ENCODE data around the gene AFAP1L2.

The AFAP1L2 gene

GRCh38 chr10:114285961-114286441, 118.3 kb downstream of the AFAP1L2 start:
- DNase-seq, result no peak

DNA sequence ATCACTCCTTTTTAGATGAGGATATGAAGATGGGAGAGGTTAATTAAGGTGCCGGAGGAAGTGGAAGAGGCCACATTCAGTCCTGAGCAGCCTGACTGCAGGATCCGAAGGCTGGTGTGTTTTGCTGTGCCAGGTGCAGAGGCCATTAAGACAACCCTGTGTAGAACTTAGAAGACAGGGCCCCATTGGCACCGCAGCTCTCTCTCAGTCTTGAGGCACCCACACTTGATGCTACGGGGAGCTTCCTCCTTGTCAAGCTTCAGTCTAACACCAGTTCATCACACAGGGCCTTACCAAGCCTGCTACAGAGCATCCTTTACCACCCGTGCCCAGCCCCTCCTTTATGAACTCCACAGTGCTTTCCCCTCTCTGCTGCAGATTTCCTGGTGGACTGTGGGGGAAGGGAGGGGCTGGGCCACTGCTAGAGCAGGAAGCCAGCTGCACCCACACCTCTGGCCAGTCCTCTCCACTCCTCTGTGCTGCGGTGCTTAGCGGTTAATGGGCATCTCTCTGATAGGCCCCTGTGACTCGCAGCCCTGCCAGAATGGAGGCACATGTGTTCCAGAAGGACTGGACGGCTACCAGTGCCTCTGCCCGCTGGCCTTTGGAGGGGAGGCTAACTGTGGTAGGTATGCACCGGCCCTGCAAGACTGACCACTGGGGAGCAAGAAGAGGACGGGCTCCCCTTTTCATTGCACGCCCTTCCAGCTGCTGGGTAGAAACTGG, 119.8 kb downstream of the AFAP1L2 start:
- DNase-seq, result no peak

- DNase-seq, result peak in 1 of 2 experiments; percentile 29
Measured at GRCh38 chr10:114283535-114284234, 120.6 kb downstream of the AFAP1L2 start.

GRCh38 chr10:114283091-114283490, 121.2 kb downstream of the AFAP1L2 start:
- DNase-seq, result no peak

DNA sequence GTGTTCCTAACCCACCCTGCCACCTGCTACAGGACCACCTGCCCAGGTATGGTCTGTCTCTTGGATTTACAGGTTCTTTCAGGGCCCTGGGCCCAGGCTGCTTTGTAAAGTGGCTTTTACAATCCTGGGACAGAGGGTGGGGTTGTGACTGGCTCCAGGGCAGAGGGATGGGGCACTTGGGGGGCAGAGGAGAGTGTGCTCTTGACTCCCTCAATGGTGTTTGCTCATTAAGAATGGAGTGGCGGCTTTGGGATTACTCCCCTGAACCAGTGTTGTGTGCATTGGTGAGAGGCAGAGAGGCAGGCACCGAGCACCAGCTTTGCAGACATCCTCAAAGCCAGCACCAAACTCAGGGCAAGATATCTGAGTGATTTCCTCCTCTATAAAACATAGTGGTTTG, 121.8 kb downstream of the AFAP1L2 start:
- DNase-seq, result no peak

- DNase-seq, result no peak
Measured at GRCh38 chr10:114281461-114281860, 122.8 kb downstream of the AFAP1L2 start.

- DNase-seq, result no peak
Measured at GRCh38 chr10:114281006-114281405, 123.3 kb downstream of the AFAP1L2 start.

DNA sequence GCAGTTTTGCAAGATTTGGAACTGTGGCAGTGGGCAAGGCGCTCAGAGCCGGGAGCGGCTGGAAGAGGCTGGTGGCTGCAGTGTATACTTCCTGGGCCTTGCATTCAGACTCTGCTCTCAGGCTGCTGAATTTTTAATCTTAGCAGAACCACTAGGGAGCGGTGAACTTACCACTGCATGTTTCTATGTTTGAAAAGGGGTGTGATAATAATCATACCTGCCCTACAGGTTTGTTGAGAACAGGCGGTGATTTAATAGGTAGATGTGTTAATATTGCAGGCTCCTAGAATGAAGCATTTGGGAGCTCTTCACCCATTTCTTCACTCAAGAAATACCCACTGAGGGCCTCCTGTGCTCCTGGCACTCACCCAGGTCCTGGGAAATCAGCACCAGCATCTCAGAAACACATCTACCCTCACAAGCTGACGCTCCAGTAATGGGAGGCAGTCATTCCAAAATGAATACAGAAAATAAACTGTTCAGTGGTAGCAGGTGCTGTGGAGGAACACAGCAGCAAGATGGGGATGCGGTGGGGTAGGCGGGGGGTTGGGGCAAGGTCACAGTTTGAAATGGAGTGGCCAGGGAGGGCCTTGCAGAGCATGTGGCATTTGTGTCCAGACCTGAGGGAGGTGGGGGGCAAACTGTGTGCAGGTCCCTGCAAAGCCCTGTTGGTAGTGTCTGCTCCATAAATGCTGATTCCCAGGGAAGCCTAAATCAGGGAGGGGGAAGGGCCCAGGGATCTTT, 124.2 kb downstream of the AFAP1L2 start:
- DNase-seq, result no peak

DNA sequence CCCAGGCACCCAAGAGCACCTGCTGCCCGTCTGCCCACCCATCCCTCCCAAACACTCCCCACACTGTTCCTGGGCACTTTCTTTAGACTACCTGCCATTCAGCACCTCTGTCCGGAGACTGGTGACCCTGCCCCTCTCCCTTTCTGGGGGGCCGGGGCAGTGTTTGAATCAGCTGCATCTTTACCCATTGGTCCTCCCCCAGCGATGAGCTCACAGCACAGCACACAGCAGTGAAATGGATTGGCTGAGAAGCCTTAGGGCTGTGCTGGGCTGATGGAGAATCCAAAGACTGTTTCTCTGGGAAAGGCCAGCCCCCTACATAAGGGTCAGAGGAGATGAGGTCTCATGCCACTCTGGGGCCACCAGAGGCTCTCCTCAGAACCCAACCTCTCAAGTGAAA, 125.0 kb downstream of the AFAP1L2 start:
- no peak for DNase-seq

- DNase-seq, result no peak
Measured at GRCh38 chr10:114278884-114279191, 125.5 kb downstream of the AFAP1L2 start.

DNA sequence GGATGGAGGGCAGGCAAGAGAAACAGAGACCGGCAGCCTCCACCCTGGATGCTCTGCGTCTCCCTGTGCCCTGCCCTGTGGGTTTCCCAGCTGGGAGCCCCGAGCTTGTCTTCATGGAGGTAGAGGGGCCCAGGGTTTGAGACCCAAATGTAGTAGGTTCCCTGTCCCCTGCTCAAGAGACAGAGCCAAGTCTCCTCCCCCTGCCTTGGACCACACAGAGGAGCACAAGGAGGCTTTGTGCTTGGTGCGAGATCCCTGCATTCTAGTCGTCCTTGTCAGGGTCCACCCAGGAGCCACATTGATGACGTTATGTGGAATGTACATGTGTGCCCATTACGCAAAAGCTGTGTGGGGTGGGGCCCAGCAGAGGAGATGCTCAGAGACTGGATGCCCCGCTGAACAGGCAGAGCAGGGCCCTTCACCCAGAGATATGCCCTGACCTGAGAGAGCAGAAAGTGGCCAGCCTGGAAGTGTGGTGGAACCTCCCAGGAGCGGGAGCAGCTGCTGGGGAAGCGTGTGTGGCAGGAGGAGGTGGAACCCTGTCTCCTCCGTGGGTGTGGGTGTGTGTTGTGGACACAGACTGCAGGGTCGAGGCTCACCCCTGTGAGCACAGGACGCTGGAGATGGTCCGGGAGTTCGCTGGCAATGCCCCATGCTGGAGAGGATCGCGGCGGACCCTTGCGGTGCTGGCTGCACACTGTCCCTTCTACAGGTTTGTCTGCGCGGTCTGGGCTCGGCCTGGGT, 126.0 kb downstream of the AFAP1L2 start:
- DNase-seq, result no peak

- DNase-seq, result no peak
Measured at GRCh38 chr10:114276671-114277070, 127.6 kb downstream of the AFAP1L2 start.

DNA sequence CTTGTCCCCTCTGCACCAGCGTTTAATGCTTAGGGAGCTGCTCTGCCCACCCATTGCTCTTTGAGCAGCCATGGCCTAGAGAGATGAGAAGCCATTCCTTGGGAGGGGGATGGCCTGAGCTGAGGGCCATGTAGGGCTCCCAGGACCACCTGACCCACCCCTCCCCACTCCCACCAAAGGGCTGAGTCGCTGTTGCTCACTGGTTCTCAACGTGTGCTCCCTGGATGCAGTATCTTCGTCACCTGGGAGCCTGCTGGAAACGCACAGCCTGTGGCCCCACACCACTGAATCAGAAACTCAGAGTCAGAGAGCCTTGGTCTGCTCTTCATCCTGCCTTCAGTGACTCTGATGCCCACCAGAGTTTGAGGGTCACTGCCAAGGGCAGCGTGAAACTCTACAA, 128.2 kb downstream of the AFAP1L2 start:
- no peak for DNase-seq

- no peak for DNase-seq
Measured at GRCh38 chr10:114274616-114275453, 129.5 kb downstream of the AFAP1L2 start.

- DNase-seq, result no peak
Measured at GRCh38 chr10:114273910-114274309, 130.4 kb downstream of the AFAP1L2 start.

DNA sequence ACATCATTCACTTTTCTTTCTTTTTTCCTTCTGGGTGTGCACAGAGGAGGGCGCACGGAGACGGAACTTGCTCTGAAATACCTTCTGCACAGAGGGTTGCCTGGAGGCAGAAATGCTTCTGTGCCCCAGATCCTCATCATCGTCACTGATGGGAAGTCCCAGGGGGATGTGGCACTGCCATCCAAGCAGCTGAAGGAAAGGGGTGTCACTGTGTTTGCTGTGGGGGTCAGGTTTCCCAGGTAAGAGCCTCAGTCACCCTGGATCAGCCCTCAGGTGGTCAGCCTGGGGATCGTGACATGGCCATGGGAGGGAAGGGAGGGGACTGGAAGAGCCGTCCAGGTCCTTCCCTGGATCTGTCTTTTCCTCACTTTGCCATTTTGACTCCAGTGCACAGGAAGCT, 131.6 kb downstream of the AFAP1L2 start:
- no peak for DNase-seq

GRCh38 chr10:114271779-114272167, 132.5 kb downstream of the AFAP1L2 start:
- no peak for DNase-seq

DNA sequence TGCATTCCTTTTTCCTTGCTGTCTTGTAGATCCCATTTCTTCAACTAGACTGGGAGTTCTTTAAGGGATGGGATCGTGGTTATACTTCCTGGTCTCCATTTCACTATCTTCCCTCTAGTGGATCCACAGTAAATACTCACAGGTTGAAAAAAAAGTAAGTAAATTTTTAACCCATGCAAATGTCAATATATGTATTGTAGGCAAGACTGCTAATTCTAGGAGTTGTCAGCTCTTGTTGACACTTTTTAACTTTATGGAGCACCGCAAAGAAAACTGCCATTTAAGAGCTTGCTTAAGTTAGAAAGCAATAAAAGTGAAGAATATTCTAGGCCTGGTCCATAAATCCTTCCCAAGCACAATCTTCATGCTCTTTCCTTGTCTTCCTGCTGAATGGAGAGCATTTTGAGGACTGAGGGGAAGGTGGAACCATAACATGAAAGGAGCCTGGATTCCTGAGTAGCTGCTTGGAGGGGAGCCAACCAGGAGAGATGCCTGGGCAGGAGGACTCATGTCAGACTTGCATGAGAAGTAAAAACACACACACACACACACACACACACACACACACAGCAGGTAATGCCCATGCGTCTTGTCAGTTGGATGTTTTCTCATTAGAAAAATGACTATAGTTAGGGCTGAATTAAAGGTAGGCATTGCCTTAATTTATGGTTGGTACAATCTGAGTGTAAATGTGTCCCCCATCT, 133.1 kb downstream of the AFAP1L2 start:
- no peak for DNase-seq

- no peak for DNase-seq
Measured at GRCh38 chr10:114266521-114266920, 137.8 kb downstream of the AFAP1L2 start.

- no peak for DNase-seq
Measured at GRCh38 chr10:114265392-114266053, 138.8 kb downstream of the AFAP1L2 start.

- DNase-seq, result no peak
Measured at GRCh38 chr10:114262496-114262895, 141.8 kb downstream of the AFAP1L2 start.

Data from NCI-H526 (cell line).